ENCODE results near the gene RAB3C. TPM values are rescaled to one million over a fixed set of nuclear protein-coding genes. Genes with fewer than 3 reads are reported as not detected.
A peak's percentile ranks its signal among the peaks of the same experiment; 100 is the strongest.

Gene RAB3C
- total RNA-seq, 4 donors from 2014 or later, result under 0.01 to 1.2 (median 0.41) TPM

DNA sequence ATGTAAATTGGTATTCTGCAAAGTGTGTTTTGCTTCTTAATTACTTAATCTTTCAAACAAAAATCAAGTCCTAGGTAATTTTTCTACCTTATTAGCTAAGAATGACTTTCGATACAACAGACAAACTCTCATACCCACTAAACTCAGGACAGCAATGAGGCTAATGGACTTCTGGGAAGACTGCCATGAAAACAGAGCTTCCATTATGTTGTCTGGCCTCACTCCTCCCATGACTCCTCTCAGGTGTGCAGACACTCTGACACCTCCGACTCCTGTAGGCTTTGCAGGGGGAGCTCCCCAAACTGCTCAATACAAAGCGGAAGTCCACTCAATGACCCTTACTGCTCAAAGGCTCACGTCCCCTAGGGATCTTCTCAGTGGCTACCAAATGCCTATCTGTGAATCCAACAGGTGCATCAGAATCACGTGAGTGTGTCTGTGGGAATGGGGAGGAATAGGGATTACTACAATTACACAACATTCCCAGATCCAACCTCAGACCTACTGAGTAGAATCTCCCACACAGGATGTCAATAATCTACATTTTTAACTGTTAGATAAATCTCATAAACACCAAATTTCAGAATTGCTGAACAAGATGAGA, 289.9 kb downstream of the RAB3C start:
- intact Hi-C loops (cut with DNase I), result no loop called here
- no peaks in the 10 kb centered on the region for H3K9me3 ChIP-seq
- H3K4me3 ChIP-seq (replicated peaks in 1 of 3), result no peak overlapping the region
- no peak for DNase-seq
- no peaks in the 10 kb centered on the region for H3K4me1 ChIP-seq
- no peaks in the 10 kb centered on the region for H3K27me3 ChIP-seq
- no peaks in the 10 kb centered on the region for H3K36me3 ChIP-seq
- H3K27ac ChIP-seq, result no peak overlapping the region
- 85 to 86% methylated on average over 5 of the region's 5 CpGs for WGBS, 2 donors
- TF ChIP-seq, protein P1, sequence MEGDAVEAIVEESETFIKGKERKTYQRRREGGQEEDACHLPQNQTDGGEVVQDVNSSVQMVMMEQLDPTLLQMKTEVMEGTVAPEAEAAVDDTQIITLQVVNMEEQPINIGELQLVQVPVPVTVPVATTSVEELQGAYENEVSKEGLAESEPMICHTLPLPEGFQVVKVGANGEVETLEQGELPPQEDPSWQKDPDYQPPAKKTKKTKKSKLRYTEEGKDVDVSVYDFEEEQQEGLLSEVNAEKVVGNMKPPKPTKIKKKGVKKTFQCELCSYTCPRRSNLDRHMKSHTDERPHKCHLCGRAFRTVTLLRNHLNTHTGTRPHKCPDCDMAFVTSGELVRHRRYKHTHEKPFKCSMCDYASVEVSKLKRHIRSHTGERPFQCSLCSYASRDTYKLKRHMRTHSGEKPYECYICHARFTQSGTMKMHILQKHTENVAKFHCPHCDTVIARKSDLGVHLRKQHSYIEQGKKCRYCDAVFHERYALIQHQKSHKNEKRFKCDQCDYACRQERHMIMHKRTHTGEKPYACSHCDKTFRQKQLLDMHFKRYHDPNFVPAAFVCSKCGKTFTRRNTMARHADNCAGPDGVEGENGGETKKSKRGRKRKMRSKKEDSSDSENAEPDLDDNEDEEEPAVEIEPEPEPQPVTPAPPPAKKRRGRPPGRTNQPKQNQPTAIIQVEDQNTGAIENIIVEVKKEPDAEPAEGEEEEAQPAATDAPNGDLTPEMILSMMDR (IDR thresholded peaks at IDR 0.05), result no peak
- no peak for TF ChIP-seq POLR2A (IDR thresholded peaks at IDR 0.05)

DNA sequence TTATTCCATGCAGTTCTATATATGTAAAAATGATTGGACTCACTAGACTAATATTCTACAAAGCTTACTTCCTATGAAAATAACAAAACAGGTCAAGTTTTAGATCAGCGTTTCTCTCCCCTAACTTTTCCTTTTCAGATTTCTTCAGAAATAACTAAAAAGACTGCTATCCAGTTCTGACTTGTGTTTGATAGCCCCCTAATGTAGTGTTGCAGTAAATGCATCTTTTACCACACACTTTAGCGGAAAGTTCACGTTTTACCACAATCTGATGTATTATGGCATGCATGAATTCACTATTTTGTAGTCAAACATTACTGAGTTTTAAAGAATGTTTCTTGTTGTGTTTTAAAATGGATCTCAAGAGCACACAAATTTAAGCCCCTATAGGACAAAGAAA, 292.7 kb downstream of the RAB3C start:
- H3K4me1 ChIP-seq, result no peaks in the 10 kb centered on the region
- TF ChIP-seq, protein P1 (IDR thresholded peaks at IDR 0.05), result no peak
- TF ChIP-seq POLR2A (IDR thresholded peaks at IDR 0.05), result no peak
- WGBS, 2 donors, result 76% methylated on average over 3 of the region's 3 CpGs
- DNase-seq, result no peak
- no peaks in the 10 kb centered on the region for H3K36me3 ChIP-seq
- H3K9me3 ChIP-seq, result no peaks in the 10 kb centered on the region
- no peak overlapping the region for H3K27ac ChIP-seq
- no peak overlapping the region for H3K4me3 ChIP-seq (replicated peaks in 1 of 3)
- H3K27me3 ChIP-seq, result no peaks in the 10 kb centered on the region
- intact Hi-C loops (cut with DNase I), result no loop called here

DNA sequence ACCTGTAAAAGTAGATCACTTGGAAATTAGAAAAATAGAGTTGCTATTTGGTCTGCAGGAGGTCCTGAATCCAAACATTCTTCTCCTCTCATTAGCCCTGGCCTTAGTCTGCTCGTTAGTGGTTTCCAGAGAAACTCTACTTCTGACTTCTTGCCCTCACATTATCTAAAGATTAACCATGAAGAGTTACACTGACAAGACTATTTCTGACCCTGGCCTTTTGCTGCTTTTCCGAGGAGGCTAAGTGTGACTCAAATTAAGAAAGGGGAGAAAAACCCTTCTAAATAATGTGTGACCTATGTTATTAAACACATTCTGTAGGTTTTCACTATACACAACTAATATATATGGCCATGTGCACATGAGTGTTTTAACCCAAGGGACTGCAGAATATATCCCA, 302.4 kb downstream of the RAB3C start:
- Histone ChIP-seq H3K9me3 (no peaks in the 10 kb centered on the region), H3K4me1 (no peaks in the 10 kb centered on the region), H3K4me3 (replicated peaks in 1 of 3) (no peak overlapping the region), H3K36me3 (no peaks in the 10 kb centered on the region), H3K27ac (peak overlapping the region in 1 of 3 donors; percentile 34), H3K27me3 (no peaks in the 10 kb centered on the region)
- TF ChIP-seq POLR2A (IDR thresholded peaks at IDR 0.05), result no peak
- TF ChIP-seq, protein P1 (IDR thresholded peaks at IDR 0.05), result no peak
- DNase-seq, result no peak
- intact Hi-C loops (cut with DNase I), result loop anchor here (10.0 kb wide), 1 partner anchor 490 kb away; no protein-coding TSS in a partner anchor
- WGBS, 2 donors, result 81 to 83% methylated on average over 2 of the region's 2 CpGs

DNA sequence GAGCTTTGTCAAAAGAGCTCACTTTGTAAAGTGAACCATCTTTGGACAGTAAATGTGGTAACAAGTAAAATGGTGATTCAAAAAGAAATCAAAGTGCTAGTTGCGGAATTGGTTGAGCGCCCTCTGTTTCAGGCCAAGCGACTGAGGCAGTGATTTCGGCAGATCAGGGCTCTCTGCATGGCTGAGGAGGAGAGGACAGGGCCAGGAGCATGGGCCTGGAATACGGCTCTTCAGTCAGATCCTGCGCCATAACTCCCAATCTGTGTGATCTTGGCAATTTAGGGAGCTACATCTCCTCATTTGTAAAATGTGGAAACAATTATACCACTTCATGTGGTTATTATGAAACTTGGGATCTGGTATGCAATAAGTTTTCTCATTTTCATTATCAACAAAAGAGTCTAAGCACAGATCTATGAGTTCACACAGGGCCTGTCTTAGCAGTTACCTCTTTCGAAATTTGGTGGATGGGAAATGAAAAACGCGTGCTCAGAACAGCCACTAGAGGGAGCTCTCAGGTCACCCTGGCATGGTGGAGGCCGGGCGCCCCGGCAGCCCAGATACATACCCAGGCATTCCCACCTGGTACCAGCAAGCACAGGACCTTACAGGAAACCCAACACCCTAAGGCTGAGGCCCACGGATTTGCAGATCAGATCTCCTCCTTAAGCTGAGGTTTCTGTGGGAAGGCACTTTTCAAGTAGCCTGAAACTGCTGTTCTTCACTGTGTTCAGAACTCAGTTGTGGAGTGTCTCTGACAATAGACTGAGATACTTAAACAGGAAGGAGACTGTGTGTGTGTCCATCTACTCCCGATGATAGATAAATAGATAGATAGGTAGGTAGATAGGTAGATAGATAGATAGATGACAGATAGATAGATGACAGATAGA, 303.7 kb downstream of the RAB3C start:
- peak; percentile 45 to 62 for DNase-seq
- H3K27me3 ChIP-seq, result no peaks in the 10 kb centered on the region
- no peaks in the 10 kb centered on the region for H3K36me3 ChIP-seq
- intact Hi-C loops (cut with DNase I), result loop anchor here (10.0 kb wide), 1 partner anchor 488 kb away; no protein-coding TSS in a partner anchor
- no peaks in the 10 kb centered on the region for H3K9me3 ChIP-seq
- TF ChIP-seq, protein P1 (IDR thresholded peaks at IDR 0.05), result peak; percentile 66 to 95 (median 74)
- no peak for TF ChIP-seq POLR2A (IDR thresholded peaks at IDR 0.05)
- peaks cover 3 to 5% of the 10 kb centered on the region in 2 donors for H3K4me1 ChIP-seq
- no peak overlapping the region for H3K4me3 ChIP-seq (replicated peaks in 1 of 3)
- peak overlapping the region in 1 of 3 donors; percentile 34 for H3K27ac ChIP-seq
- WGBS, 2 donors, result 46 to 54% methylated on average over 11 to 14 of the region's 14 CpGs

DNA sequence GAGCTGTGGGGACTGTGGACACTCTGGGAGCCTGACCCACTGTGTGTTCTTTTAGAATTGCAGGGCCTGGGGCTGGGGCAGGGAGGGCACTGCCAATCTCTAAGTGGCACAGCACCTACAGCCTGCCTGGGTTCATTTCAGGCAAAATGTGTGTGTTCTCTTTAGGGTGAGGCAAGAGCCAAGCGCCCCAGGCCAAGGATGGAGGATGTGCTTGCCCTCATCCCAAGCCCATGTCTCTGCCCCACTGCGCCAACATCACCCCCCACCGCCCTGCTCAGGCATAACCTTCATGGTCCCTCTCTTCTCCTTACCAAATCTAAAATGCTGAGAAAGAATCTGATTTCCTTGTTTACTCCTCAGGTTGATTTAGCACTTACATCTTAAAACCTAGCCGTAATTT, 304.4 kb downstream of the RAB3C start:
- no peak for TF ChIP-seq POLR2A (IDR thresholded peaks at IDR 0.05)
- TF ChIP-seq, protein P1 (IDR thresholded peaks at IDR 0.05), result no peak
- intact Hi-C loops (cut with DNase I), result loop anchor here (10.0 kb wide), 1 partner anchor 487 kb away; no protein-coding TSS in a partner anchor
- Histone ChIP-seq H3K27me3 (no peaks in the 10 kb centered on the region), H3K27ac (peak overlapping the region in 1 of 3 donors; percentile 39), H3K4me3 (replicated peaks in 1 of 3) (no peak overlapping the region), H3K4me1 (peaks cover 4 to 6% of the 10 kb centered on the region in 2 donors), H3K36me3 (no peaks in the 10 kb centered on the region), H3K9me3 (no peaks in the 10 kb centered on the region)
- 96 to 97% methylated on average over 4 of the region's 4 CpGs for WGBS, 2 donors
- DNase-seq, result no peak
